Karpas-422 (cell line): ENCODE results near the gene MYOT. TPM values are rescaled to one million over a fixed set of nuclear protein-coding genes. Genes with fewer than 3 reads are reported as not detected.

ENCODE experiments used
- DNase-seq: peaks from one replicate; pipeline ENCODE4 v3.0.0-alpha.2; 2015
- H2AFZ ChIP-seq: fragments of 200-600 bp; sonication (generic); 2 replicates; pipeline ENCODE4 v1.6.1; 2014; ENCODE audit warnings: antibody characterized with exemption, low read length, mixed read lengths
- H3K27ac ChIP-seq: fragments of 200-600 bp; sonication (generic); 2 replicates; pipeline ENCODE4 v1.5.1; 2014; ENCODE audit warnings: mild to moderate bottlenecking, low read length, moderate library complexity
- H3K27me3 ChIP-seq: fragments of 200-600 bp; sonication (generic); 2 replicates; pipeline ENCODE4 v1.6.1; 2014; ENCODE audit warnings: low read length, mixed read lengths
- H3K36me3 ChIP-seq: fragments of 200-600 bp; sonication (generic); 2 replicates; pipeline ENCODE4 v1.6.1; 2014; ENCODE audit warnings: low read length, mixed read lengths; ENCODE audit not compliant: insufficient read depth
- H3K4me1 ChIP-seq: fragments of 200-600 bp; sonication (generic); 2 replicates; pipeline ENCODE4 v1.6.1; 2014; ENCODE audit warnings: mild to moderate bottlenecking, low read length, mixed read lengths
- H3K4me2 ChIP-seq: fragments of 200-600 bp; sonication (generic); 2 replicates; pipeline ENCODE4 v1.6.1; 2014; ENCODE audit warnings: low read length, low read depth, mild to moderate bottlenecking; ENCODE audit not compliant: poor library complexity, severe bottlenecking
- H3K4me3 ChIP-seq: fragments of 200-600 bp; sonication (generic); 2 replicates; pipeline ENCODE4 v1.5.1; 2014; ENCODE audit warnings: mild to moderate bottlenecking, antibody characterized with exemption, low read length, mixed read lengths
- H3K79me2 ChIP-seq: fragments of 200-600 bp; sonication (generic); 2 replicates; pipeline ENCODE4 v1.6.1; 2014; ENCODE audit warnings: mild to moderate bottlenecking, low read length, mixed read lengths
- H3K9ac ChIP-seq: fragments of 200-600 bp; sonication (generic); 2 replicates; pipeline ENCODE4 v1.6.0; 2014; ENCODE audit warnings: low read length
- H3K9me2 ChIP-seq: fragments of 200-600 bp; sonication (generic), shearing (Covaris generic); replicated peaks from 2 replicates; pipeline ENCODE4 v1.6.0; 2014; ENCODE audit warnings: mild to moderate bottlenecking, low read length, moderate library complexity; ENCODE audit not compliant: insufficient read depth
- H3K9me3 ChIP-seq: fragments of 300-700, 200-600 bp; sonication (generic); 2 replicates; pipeline ENCODE4 v1.6.1; 2014; ENCODE audit warnings: low read length, mixed read lengths
- H4K20me1 ChIP-seq: fragments of 200-600 bp; sonication (generic); 2 replicates; pipeline ENCODE4 v1.6.1; 2014; ENCODE audit warnings: mild to moderate bottlenecking, antibody characterized with exemption, low read length, low read depth; ENCODE audit not compliant: insufficient read depth
- total RNA-seq: library from RNA; depleted of rRNA; stranded (reverse); fragments of >200 nt; shearing (Covaris generic); gene quantifications from 2 replicates; pipeline ENCODE4 v1.2.3, GENCODE V29; 2014; ENCODE audit warnings: low replicate concordance

MYOT gene
- total RNA-seq, 1 experiment from 2014 or later: not detected

DNA sequence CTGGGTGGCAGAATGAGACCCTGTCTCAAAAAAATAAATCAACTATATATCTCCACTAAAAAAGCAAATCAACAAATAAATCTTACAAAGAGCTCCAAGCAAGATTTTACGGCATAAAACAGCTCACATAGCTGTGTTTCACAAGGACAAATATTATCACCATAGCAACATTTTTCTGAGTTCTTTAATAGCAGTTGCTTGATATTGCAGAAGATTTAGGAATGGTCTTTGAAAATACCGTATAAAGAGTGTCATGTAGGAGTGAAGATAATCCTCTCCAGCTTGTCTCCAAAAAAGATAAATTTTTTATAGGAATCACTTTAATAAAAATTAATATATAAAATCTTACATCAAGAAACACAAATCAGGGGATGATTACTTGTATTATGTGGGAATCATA lies 36.6 kb upstream of the MYOT start:
- Histone ChIP-seq H3K9me2 (no peaks in the 10 kb centered on the region), H3K4me3 (no peak overlapping the region), H3K4me1 (no peaks in the 10 kb centered on the region), H3K27ac (no peak overlapping the region), H3K36me3 (no peaks in the 10 kb centered on the region), H3K9me3 (no peaks in the 10 kb centered on the region; the same call in 1 of the 2 replicates), H3K4me2 (no peak overlapping the region), H3K9ac (no peak overlapping the region), H2AFZ (no peak overlapping the region), H3K27me3 (no peaks in the 10 kb centered on the region), H3K79me2 (no peaks in the 10 kb centered on the region), H4K20me1 (no peaks in the 10 kb centered on the region)
- DNase-seq: no peak

GRCh38 chr5:137831526-137831925 lies 36.1 kb upstream of the MYOT start:
- H3K36me3 ChIP-seq: no peaks in the 10 kb centered on the region
- H4K20me1 ChIP-seq: no peaks in the 10 kb centered on the region
- H3K9ac ChIP-seq: no peak overlapping the region
- H3K27ac ChIP-seq: no peak overlapping the region
- H3K27me3 ChIP-seq: no peaks in the 10 kb centered on the region
- H3K9me3 ChIP-seq: no peaks in the 10 kb centered on the region
- no peaks in the 10 kb centered on the region for H3K4me1 ChIP-seq
- no peak overlapping the region for H3K4me2 ChIP-seq
- H3K79me2 ChIP-seq: no peaks in the 10 kb centered on the region
- no peak for DNase-seq
- no peaks in the 10 kb centered on the region for H3K9me2 ChIP-seq
- H3K4me3 ChIP-seq: no peak overlapping the region
- H2AFZ ChIP-seq: no peak overlapping the region

GRCh38 chr5:137832416-137832815 lies 35.2 kb upstream of the MYOT start:
- no peaks in the 10 kb centered on the region for H4K20me1 ChIP-seq
- H3K4me3 ChIP-seq: no peak overlapping the region
- DNase-seq: no peak
- H3K4me2 ChIP-seq: no peak overlapping the region
- H3K79me2 ChIP-seq: no peaks in the 10 kb centered on the region
- H3K36me3 ChIP-seq: no peaks in the 10 kb centered on the region
- H3K9me2 ChIP-seq: no peaks in the 10 kb centered on the region
- no peak overlapping the region for H2AFZ ChIP-seq
- H3K9me3 ChIP-seq: no peaks in the 10 kb centered on the region
- H3K9ac ChIP-seq: no peak overlapping the region
- no peak overlapping the region for H3K27ac ChIP-seq
- H3K4me1 ChIP-seq: no peaks in the 10 kb centered on the region
- no peaks in the 10 kb centered on the region for H3K27me3 ChIP-seq

- Histone ChIP-seq H3K79me2 (no peaks in the 10 kb centered on the region), H3K9me3 (no peaks in the 10 kb centered on the region), H3K27me3 (no peaks in the 10 kb centered on the region), H3K4me3 (no peak overlapping the region), H3K4me1 (no peaks in the 10 kb centered on the region), H3K36me3 (no peaks in the 10 kb centered on the region), H3K4me2 (no peak overlapping the region), H3K9me2 (no peaks in the 10 kb centered on the region), H3K27ac (no peak overlapping the region), H4K20me1 (no peaks in the 10 kb centered on the region), H3K9ac (no peak overlapping the region), H2AFZ (no peak overlapping the region)
- DNase-seq: no peak
These were observed 34.2 kb upstream of the MYOT start for GRCh38 chr5:137833463-137833862.

DNA sequence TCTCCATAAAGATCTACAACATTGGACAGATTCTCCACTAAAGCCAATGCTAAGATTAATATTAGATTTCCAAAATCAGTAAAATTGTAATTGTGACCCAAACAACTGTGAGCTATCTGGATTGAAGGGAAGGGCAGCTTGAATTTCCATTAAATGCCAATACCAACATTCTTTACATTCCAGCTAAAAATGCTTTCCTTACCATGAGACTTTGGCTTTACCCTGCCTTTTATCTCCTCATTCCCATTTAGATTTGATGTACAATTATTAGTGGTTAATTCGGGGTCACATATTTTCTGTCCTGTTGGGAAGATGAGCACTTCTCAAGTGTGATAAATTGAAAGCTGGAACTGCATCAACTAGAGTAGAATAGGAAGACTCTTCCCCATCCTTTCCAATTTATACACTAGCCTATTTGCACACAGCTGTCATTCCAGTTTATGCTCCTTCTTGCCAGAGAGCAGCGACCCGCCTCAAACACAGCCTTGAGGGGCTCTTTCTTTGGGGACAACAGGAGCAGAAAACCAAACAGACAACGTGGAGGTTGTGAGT lies 33.1 kb upstream of the MYOT start:
- no peaks in the 10 kb centered on the region for H3K9me2 ChIP-seq
- H3K27ac ChIP-seq: no peak overlapping the region
- no peaks in the 10 kb centered on the region for H4K20me1 ChIP-seq
- no peaks in the 10 kb centered on the region for H3K4me1 ChIP-seq
- no peak overlapping the region for H3K4me3 ChIP-seq
- H3K36me3 ChIP-seq: no peaks in the 10 kb centered on the region
- no peaks in the 10 kb centered on the region for H3K9me3 ChIP-seq
- H3K79me2 ChIP-seq: no peaks in the 10 kb centered on the region
- no peaks in the 10 kb centered on the region for H3K27me3 ChIP-seq
- H2AFZ ChIP-seq: no peak overlapping the region
- H3K4me2 ChIP-seq: no peak overlapping the region
- H3K9ac ChIP-seq: no peak overlapping the region
- DNase-seq: no peak

- no peaks in the 10 kb centered on the region for H3K4me1 ChIP-seq
- H3K9me2 ChIP-seq: no peaks in the 10 kb centered on the region
- H3K9ac ChIP-seq: no peak overlapping the region
- no peaks in the 10 kb centered on the region for H3K79me2 ChIP-seq
- H3K27me3 ChIP-seq: no peaks in the 10 kb centered on the region
- DNase-seq: no peak
- no peaks in the 10 kb centered on the region for H3K36me3 ChIP-seq
- H3K4me3 ChIP-seq: no peak overlapping the region
- no peaks in the 10 kb centered on the region for H3K9me3 ChIP-seq
- H3K27ac ChIP-seq: no peak overlapping the region
- H4K20me1 ChIP-seq: no peaks in the 10 kb centered on the region
- H3K4me2 ChIP-seq: no peak overlapping the region
- H2AFZ ChIP-seq: no peak overlapping the region
These were observed 31.4 kb upstream of the MYOT start for GRCh38 chr5:137836298-137836697.

GRCh38 chr5:137836997-137837396 lies 30.7 kb upstream of the MYOT start:
- no peaks in the 10 kb centered on the region for H3K9me2 ChIP-seq

GRCh38 chr5:137837491-137838394 lies 29.9 kb upstream of the MYOT start:
- Histone ChIP-seq H4K20me1 (no peaks in the 10 kb centered on the region), H3K27me3 (no peaks in the 10 kb centered on the region), H3K36me3 (no peaks in the 10 kb centered on the region), H3K79me2 (no peaks in the 10 kb centered on the region), H3K9me3 (no peaks in the 10 kb centered on the region), H3K9me2 (no peaks in the 10 kb centered on the region), H2AFZ (no peak overlapping the region), H3K4me3 (no peak overlapping the region), H3K4me2 (no peak overlapping the region), H3K27ac (no peak overlapping the region), H3K4me1 (no peaks in the 10 kb centered on the region), H3K9ac (no peak overlapping the region)
- no peak for DNase-seq

More at GRCh38 chr5:137836997-137837396, 30.7 kb upstream of the MYOT start:
- no peak overlapping the region for H3K9ac ChIP-seq
- no peaks in the 10 kb centered on the region for H3K9me3 ChIP-seq
- H3K4me1 ChIP-seq: no peaks in the 10 kb centered on the region
- no peak overlapping the region for H3K27ac ChIP-seq
- H4K20me1 ChIP-seq: no peaks in the 10 kb centered on the region
- H3K79me2 ChIP-seq: no peaks in the 10 kb centered on the region
- no peak overlapping the region for H3K4me3 ChIP-seq
- no peak overlapping the region for H2AFZ ChIP-seq
- H3K4me2 ChIP-seq: no peak overlapping the region
- no peaks in the 10 kb centered on the region for H3K27me3 ChIP-seq
- H3K36me3 ChIP-seq: no peaks in the 10 kb centered on the region
- no peak for DNase-seq
